NCI-H2107 treated with DMSO at 0.1 percent for 48 hours (cell line): ENCODE results near the gene KIAA1328.

Source experiments
- DNase-seq: peaks from one replicate; lab custom pipeline; 2025; ENCODE audit not compliant: unreplicated experiment; lab: John Stamatoyannopoulos, UW

Gene KIAA1328

DNA sequence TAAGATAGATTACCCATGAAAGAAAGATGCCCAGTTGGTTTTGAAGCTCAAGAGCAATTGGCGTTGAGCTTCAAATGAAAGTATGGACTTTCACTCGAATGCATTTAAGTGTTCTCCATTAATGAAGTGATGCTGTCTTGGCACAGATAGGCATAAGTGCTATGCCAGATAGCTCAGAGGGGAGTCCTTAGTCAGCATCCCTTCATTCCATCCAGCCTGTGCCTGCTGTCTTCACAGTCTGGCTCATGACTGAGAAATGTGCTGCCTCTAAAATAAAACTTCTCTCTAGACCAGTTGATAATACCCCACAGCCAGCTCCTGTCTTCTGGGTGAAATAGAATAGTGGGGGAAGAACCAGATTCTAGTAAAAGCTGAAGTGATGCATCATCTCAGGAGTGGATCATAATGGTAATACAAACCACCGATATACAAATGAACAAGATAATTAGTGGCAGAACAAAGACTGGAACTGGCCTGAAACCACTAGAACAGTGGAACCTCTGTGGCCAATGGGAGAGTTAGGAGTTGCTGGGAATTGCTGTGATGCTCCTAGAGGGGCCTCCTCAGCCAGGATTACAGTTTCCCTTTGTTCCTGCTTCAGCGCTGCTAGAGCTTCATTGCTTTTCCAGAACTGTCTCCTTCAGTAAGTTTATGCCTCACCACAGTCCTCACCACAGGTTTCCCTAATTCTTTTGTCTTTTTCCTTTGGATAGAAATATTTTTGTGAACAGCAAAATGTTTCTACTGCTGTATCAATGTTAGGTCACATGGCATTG lies 359.3 kb downstream of the KIAA1328 start:
- no peak for DNase-seq

GRCh38 chr18:37199741-37200140 lies 370.8 kb downstream of the KIAA1328 start:
- DNase-seq: no peak

GRCh38 chr18:37207343-37207742 lies 378.4 kb downstream of the KIAA1328 start:
- DNase-seq: no peak

DNA sequence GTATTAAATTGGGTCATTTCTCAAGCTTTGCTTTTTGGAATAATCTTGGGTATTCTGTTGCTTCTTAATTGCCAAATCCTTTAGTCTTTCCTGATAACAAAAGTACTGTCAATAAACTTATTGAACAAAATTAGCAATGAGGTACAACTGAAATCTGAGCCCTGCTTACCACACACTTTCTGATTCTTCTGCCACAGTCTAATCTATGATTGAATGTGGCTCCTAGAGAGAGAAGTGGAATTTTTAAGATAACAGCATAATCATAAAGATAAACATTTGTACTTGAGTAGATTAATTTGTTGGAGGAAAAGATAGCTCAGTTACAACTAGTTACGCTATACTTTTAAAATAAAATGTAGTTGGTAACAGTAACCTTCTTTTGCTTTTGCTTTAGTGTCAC lies 381.9 kb downstream of the KIAA1328 start:
- DNase-seq: no peak

GRCh38 chr18:37218022-37218590 lies 389.2 kb downstream of the KIAA1328 start:
- no peak for DNase-seq

- no peak for DNase-seq
These were observed 390.3 kb downstream of the KIAA1328 start for GRCh38 chr18:37219257-37219656.

GRCh38 chr18:37222354-37222998 lies 393.5 kb downstream of the KIAA1328 start:
- DNase-seq: no peak

DNA sequence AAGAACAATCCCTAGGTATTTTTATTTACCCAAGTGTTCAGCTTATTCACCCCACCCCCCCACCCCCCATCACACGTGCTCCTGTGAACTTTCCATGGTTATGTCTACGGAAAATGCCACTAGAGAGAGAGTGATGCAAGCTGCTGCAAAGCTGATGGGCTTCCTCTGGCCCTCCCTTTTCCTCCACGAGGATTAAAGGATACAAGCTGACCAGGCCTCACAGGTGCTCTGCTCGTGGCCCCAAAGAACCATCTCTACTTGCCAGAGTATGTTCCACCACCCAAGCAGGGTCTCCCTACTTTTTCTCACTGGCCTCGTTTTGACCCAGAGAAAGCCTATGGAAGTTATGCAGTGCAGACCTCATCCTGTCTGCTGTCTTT lies 394.1 kb downstream of the KIAA1328 start:
- DNase-seq: no peak

DNA sequence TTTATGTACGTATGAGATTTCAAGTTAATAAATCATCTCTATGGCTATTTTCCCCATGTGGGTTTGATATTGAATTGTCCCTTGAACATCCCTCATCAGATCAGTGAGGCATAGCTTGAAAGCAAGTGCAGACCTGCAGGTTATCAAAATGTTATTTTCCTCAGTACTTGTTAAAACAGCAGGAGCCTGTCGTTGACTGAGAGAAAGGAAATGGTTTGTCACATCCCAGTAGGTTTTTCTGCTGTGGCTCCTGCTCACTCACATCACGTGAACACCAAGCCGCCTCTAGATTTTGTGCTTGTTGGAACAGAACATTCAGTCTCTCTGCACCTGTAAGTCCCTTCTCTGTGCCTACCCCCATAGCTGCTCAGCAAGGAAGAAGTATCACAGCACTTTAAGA lies 396.4 kb downstream of the KIAA1328 start:
- DNase-seq: peak; percentile 24

- DNase-seq: no peak
These were observed 401.8 kb downstream of the KIAA1328 start for GRCh38 chr18:37230768-37231167.

GRCh38 chr18:37231251-37231650 lies 402.3 kb downstream of the KIAA1328 start:
- DNase-seq: no peak

DNA sequence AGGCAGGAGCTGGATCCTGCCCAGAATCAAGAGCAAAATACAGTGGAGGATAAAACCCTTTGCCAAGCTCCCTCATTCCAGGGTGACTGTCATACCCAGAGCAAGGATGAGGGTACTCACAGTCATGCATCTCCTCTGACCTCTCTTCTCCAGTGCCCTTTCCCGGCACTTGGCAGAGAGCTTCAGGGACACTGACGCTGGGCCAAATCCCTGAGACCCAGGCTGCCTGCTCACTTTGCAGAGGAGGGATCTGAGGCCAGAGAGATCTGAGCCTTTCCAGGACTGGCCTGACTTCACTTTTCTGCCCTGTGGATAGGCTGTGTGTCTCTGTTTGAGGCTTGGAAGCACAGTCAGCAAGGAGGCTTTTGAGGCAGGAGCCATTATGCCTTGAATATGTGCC lies 406.7 kb downstream of the KIAA1328 start:
- no peak for DNase-seq

DNA sequence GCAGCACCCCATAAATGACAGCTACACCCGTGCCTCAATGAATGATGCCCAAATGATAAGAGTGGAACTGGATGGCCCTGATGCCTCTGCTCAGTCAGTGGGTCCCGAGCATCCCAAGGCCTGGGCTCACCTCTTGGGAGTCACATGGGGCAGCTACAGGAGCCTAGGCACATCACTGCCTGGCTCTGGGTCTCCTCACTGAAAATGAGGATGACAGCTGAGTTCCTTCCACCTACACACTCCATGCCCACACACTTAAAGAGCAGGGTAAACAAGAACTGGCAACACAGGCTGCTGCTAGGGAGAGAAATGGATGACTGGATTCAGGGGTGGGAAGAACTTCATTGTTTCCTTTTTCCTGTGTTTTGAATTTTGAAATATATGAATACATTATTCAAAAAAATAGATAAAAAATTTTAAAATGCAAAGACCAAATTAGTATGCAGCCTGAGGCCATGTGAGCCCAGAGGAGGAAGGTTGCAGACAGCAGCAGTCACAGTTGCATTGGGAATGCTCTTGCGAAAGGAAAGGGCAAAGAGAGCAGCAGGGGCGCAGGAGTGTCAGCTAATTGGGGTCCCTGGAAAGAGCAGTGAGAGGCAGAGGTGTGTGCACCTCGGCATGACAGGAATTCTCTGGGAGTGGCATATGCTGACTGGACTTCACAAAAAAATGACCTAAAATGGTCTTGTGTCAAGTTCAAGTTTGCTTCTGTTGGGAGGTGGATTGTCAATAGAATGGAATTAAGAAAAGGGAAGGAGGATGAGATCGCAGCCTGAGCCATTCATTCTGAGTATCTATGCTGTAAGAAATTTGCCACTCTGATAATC lies 409.6 kb downstream of the KIAA1328 start:
- DNase-seq: no peak

GRCh38 chr18:37242091-37242490 lies 413.2 kb downstream of the KIAA1328 start:
- DNase-seq: no peak

DNA sequence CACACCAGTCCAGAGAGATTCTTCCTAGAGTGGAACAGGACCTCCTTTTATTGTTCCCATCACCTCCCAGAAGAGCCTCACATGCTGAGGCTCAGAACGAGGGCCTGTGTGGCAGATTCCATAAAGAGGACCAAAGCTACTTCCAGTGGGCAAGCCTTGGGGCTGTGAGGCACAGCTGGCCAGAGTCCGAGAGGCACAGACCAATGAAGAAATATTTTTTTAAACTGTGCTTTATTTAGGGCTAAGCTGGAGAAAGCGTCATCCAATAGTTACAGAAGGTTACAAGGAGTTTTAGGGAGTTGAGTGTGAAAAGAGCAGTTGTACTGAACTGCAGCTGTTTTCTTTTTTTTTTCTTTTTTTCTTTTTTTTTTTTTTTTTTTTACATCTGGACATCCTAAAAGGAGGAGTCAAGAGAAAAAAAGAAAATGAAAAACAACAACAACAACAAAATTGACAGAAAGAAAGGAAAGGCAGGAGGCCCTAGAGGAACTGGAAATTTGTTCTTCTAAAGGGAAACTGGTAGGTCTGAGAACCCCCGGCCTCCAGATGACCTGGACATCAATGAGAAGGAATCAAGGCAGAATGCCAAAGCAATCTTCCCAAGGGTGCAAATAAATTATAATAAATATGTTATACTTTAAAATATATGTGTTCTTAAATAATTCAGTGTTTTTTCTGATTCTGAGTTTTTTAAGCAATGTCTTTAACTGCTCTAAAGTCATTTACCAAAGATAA lies 414.1 kb downstream of the KIAA1328 start:
- DNase-seq: no peak

DNA sequence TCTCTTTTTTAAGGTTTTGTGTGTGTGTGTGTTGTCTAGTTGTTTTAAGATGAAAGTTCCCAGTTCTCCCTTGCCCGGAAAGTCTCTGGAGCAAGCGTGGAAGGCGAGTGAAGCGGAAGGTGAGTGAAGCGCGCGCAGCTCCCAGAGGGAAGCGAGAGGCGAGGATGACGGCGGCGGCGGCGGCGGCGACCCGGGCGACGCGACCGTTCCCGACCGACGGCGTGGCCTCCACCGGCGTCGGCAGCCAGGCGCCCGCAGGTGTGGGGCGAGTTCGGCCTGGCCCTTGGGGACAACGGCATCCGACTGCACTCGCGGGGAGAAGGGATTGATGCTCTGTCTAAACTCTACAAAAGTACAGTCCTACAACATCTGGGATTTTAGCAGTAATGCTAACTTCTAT lies 414.8 kb downstream of the KIAA1328 start:
- DNase-seq: no peak

DNA sequence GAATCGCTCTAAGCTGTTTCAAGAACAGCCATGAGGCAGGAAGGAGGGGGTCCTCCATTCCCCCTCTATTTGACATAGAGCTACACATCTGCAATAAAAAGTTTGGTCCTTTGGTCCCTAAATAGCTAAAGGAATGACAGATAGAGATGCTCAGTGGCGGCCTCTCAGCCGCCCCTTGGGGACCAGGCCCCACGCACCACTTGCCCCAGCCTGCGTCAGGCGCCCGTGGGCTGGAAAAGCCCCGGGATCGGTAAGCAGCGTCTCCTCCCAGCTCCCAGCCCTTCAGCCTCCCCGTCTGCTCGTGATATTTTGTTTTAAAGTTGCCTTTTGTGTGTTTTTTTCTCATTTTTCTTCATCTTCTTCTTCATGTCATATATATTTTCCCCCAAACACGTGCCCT lies 415.7 kb downstream of the KIAA1328 start:
- no peak for DNase-seq

GRCh38 chr18:37246779-37247340 lies 417.9 kb downstream of the KIAA1328 start:
- no peak for DNase-seq

GRCh38 chr18:37247497-37248161 lies 418.7 kb downstream of the KIAA1328 start:
- DNase-seq: no peak

DNA sequence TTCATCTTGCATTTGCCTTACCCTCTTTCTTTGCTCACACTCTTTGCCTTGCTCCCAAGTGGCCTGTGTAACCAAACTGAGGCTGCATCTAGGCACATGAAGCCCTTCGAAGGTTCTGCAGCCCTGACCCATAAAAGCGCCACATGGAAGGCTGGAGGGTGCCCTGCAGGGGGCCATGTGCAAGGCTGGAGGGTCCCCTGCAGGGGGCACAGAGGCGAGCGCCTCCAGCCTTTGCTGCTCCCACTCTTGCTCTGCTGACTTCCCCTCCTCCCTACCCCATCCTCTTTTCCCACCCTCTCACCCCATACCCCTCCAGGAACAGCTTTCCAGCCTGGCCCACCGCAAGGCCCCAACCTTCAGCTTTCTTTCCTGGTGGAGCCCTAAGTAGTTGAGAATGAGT lies 419.4 kb downstream of the KIAA1328 start:
- no peak for DNase-seq
